Measurements from ENCODE around the gene PPP2R5E.

Gene PPP2R5E

DNA sequence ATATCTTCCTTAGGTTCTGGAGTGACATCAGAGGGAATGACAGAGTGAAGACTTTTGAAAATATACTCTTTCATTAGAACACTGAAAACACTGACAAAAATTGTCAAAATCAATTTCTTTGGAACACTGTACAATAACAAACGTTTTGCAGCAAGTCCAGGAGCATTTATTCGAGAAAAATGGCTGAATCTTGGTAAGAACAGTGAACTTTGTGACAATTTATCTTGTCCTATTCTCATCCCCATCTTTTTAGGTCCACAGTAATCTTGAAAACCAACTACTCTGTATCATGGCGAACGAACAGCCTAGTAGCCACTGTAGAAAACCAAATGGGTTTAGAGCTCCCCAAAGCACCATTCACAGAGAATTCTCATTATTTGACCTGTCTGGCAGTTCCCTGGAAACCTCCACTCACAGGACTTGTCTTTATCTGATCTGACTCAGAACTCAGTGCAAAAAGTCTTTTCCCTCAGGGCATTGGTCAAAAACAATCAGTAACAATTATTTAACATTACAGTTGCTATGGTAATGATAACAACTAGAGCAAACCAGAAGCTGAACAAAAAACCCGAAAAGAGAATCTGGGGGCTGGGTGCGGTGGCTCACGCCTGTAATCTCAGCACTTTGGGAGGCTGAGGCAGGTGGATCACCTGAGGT lies 20.3 kb upstream of the PPP2R5E start:
- TF ChIP-seq, protein P1, sequence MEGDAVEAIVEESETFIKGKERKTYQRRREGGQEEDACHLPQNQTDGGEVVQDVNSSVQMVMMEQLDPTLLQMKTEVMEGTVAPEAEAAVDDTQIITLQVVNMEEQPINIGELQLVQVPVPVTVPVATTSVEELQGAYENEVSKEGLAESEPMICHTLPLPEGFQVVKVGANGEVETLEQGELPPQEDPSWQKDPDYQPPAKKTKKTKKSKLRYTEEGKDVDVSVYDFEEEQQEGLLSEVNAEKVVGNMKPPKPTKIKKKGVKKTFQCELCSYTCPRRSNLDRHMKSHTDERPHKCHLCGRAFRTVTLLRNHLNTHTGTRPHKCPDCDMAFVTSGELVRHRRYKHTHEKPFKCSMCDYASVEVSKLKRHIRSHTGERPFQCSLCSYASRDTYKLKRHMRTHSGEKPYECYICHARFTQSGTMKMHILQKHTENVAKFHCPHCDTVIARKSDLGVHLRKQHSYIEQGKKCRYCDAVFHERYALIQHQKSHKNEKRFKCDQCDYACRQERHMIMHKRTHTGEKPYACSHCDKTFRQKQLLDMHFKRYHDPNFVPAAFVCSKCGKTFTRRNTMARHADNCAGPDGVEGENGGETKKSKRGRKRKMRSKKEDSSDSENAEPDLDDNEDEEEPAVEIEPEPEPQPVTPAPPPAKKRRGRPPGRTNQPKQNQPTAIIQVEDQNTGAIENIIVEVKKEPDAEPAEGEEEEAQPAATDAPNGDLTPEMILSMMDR (conservative IDR thresholded peaks at IDR 0.05; ENCODE audit: low read depth, low read length), result no peak
- peak; percentile 53 for DNase-seq (ENCODE audit: low read depth)
- H3K4me3 ChIP-seq (ENCODE audit: low read depth, low read length), result no peak overlapping the region

DNA sequence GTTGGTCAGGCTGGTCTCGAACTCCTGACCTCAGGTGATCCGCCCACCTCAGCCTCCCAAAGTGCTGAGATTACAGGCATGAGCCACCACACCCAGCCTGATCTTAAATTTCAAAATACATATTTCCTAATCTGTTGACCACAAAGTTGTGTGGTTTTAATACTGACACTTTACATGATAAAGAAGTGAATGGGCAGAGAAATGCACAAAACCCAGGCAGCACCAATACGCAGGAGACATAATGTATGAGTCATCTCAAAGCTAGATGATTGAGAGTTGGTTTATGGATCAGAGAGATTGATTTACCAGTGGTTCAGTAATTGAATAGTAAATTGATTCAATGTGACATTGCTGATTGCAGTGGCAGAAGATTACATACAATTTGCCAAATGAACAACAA lies 19.2 kb upstream of the PPP2R5E start:
- no peak overlapping the region for H3K4me3 ChIP-seq (ENCODE audit: low read depth, low read length)
- TF ChIP-seq, protein P1 (conservative IDR thresholded peaks at IDR 0.05; ENCODE audit: low read depth, low read length), result no peak
- DNase-seq (ENCODE audit: low read depth), result peak; percentile 24

DNA sequence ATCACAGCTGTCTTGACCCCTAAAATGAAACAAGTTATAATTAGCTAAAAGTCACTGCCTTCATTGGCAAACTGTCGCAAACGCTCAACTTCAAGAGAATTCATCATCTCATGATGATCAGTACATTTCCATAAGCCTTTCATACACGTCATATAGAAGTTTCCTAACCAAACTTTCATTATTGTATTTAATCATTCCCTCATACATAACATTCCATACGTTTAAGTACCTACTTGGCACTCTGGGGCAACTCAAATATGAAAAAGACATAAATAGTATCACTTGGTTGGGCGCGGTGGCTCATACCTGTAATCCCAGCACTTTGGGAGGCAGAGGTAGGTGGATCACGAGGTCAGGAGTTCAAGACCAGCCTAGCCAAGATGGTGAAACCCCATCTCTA lies 12.4 kb upstream of the PPP2R5E start:
- no peak overlapping the region for H3K4me3 ChIP-seq (ENCODE audit: low read depth, low read length)
- TF ChIP-seq, protein P1 (conservative IDR thresholded peaks at IDR 0.05; ENCODE audit: low read depth, low read length), result no peak
- DNase-seq (ENCODE audit: low read depth), result no peak

DNA sequence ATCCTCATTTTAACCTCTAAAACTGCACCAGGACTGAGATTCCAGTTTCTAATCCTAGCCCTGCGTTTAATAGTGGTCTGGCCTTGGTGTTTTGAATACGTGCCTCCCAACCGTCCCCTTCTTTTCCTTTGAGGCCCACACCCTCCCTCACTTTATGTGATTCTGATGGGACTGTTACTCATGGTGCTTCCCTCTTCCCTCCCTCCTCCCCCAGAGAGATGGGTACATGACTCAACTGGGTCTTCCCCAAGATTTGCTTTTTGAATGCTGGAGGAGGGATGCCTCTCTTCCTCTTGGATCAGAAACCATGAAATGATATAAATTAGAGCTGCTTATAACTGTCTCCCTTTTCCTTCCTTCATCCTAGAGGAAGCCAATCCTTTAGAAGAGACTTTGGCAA lies 8.2 kb upstream of the PPP2R5E start:
- no peak overlapping the region for H3K4me3 ChIP-seq (ENCODE audit: low read depth, low read length)
- TF ChIP-seq, protein P1 (conservative IDR thresholded peaks at IDR 0.05; ENCODE audit: low read depth, low read length), result no peak
- no peak for DNase-seq (ENCODE audit: low read depth)

DNA sequence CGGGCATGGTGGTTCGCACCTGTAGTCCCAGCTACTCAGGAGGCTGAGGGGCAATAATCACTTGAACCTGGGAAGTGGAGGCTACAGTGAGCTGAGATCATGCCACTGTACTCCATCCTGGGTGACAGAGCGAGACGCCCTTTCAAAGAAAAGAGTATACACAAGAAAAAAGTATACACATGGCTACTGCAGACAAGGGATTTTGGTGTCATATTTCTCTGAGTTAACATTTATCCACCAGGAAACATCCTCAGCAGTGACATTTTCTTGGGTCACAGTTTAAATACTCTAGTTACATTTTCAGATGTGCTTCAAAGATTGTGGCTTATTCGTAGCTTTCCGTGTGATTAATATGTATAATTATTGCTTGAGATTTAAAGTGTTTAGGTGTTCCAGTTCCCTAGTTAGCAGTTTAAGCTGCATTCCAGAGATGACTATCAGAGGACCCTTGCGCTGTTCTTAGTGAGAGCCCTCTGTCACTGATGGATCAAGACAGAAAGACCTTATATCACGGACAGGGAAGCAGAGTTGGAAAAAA lies 4.7 kb upstream of the PPP2R5E start:
- no peak overlapping the region for H3K4me3 ChIP-seq (ENCODE audit: low read depth, low read length)
- TF ChIP-seq, protein P1 (conservative IDR thresholded peaks at IDR 0.05; ENCODE audit: low read depth, low read length), result no peak
- DNase-seq (ENCODE audit: low read depth), result no peak

DNA sequence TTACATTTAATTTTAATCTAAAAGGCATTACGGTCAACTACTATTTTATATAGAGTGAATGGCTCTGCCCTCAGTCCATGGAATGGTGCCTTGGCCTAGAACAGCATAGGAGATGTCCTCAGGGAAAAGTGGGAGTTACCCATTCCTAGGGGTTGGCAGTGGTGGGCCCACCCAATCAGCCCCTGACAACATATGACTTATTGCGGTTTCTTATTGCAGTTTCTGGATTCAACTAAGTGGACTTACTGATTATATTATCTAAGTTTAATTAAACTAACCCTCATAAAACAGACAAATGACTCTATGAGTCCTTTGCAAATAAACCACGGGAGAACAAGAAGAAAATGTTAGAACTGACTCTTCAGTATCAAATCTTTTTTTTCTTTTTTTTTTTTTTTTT lies 2.3 kb upstream of the PPP2R5E start:
- no peak for DNase-seq (ENCODE audit: low read depth)
- TF ChIP-seq, protein P1 (conservative IDR thresholded peaks at IDR 0.05; ENCODE audit: low read depth, low read length), result no peak
- no peak overlapping the region for H3K4me3 ChIP-seq (ENCODE audit: low read depth, low read length)
